ENCODE measurements around the gene DYSF. TPM values are rescaled to one million over a fixed set of nuclear protein-coding genes. Genes with fewer than 3 reads are reported as not detected.

Gene DYSF
- total and polyA plus RNA-seq, 5 donors = 36.7 to 49.4 (median 42.1) TPM

DNA sequence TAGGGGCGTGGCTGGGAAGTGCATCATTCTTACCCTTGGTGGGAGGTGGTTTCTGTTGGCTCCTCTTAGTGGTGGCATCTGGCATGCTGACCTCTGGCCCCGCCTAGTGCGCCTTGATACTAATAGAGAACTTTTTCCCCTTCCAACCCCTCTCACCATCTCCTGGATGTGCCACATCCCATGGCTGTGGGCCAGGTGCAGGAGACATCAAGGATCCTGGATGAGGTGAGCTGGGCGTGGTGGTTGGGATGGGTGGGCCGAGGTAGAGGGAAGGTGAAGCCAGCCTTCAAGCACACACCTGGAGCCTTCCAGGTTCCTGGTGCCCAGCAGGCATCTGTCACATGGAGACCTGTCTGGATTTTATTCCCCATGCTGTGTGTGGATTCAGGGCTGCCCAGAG, 149.2 kb downstream of the DYSF start:
- ATAC-seq = no peak
- no peak overlapping the region for H3K27ac ChIP-seq (ENCODE audit: low read length)
- 77% methylated on average over 5 of the region's 5 CpGs for WGBS
- no peak overlapping the region for H3K4me3 ChIP-seq (ENCODE audit: low read length)
- H3K4me1 ChIP-seq (ENCODE audit: control insufficient read depth, insufficient read depth, low read length) = peaks cover 13% of the 10 kb centered on the region
- intact Hi-C loops (cut with DNase I) = loop anchor here in 2 of 4 donors (10.0 kb wide), 3 partner anchors 58 to 542 kb away; partner anchors contain the start of gene CYP26B1 (in 1 of the 2)
- no peaks in the 10 kb centered on the region for H3K9me3 ChIP-seq (ENCODE audit: control insufficient read depth, low read length)
- DNase-seq = peak in 1 of 3 donors; percentile 41
- no peaks in the 10 kb centered on the region for H3K27me3 ChIP-seq (ENCODE audit: control insufficient read depth, insufficient read depth)

DNA sequence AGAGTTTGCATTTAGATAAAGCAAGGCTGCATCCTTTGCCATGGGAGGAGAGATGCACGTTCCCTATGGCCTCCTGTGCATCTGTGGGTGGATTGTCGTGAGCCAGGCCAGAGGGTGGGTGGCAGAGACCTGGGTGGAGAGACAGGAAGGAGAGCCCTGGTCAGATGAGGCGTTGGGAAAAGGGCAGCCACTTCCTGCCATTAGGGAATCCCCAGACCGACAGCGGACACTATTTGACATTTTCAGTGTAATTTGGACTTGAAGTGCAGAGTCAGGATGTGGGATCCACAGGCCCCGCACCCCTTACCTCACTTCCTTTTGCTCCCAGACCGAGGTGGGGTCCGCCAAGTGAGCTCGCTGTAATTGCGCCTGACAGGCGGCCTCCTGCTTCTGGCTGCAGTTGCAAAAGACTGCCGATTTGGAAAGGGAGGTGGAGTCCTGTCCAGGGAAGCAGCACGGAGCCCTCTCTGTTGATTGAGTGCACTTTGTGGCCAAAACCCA, 150.0 kb downstream of the DYSF start:
- intact Hi-C loops (cut with DNase I) = loop anchor here in 2 of 4 donors (10.0 kb wide), 3 partner anchors 59 to 541 kb away; partner anchors contain the start of gene CYP26B1 (in 1 of the 2)
- peaks cover 13% of the 10 kb centered on the region for H3K4me1 ChIP-seq (ENCODE audit: control insufficient read depth, insufficient read depth, low read length)
- peak; percentile 23 to 73 for ATAC-seq
- 37% methylated on average over 13 of the region's 13 CpGs for WGBS
- H3K9me3 ChIP-seq (ENCODE audit: control insufficient read depth, low read length) = no peaks in the 10 kb centered on the region
- no peaks in the 10 kb centered on the region for H3K27me3 ChIP-seq (ENCODE audit: control insufficient read depth, insufficient read depth)
- H3K27ac ChIP-seq (ENCODE audit: low read length) = no peak overlapping the region
- no peak overlapping the region for H3K4me3 ChIP-seq (ENCODE audit: low read length)
- DNase-seq = peak; percentile 61 to 77 (median 76)

- ATAC-seq = peak in 1 of 2 donors; percentile 18
- H3K4me1 ChIP-seq (ENCODE audit: control insufficient read depth, insufficient read depth, low read length) = peaks cover 13% of the 10 kb centered on the region
- no peaks in the 10 kb centered on the region for H3K27me3 ChIP-seq (ENCODE audit: control insufficient read depth, insufficient read depth)
- no peak overlapping the region for H3K4me3 ChIP-seq (ENCODE audit: low read length)
- peak overlapping the region; percentile 48 for H3K27ac ChIP-seq (ENCODE audit: low read length)
- peak in 1 of 3 donors; percentile 54 for DNase-seq
- H3K9me3 ChIP-seq (ENCODE audit: control insufficient read depth, low read length) = no peaks in the 10 kb centered on the region
- 66% methylated on average over 9 of the region's 9 CpGs for WGBS
- intact Hi-C loops (cut with DNase I) = loop anchor here in 2 of 4 donors (10.0 kb wide), 3 partner anchors 59 to 541 kb away; partner anchors contain the start of gene CYP26B1 (in 1 of the 2)
Observed at GRCh38 chr2:71603851-71604725, 150.7 kb downstream of the DYSF start.

- H3K27me3 ChIP-seq (ENCODE audit: control insufficient read depth, insufficient read depth) = no peaks in the 10 kb centered on the region
- peaks cover 13% of the 10 kb centered on the region for H3K4me1 ChIP-seq (ENCODE audit: control insufficient read depth, insufficient read depth, low read length)
- H3K27ac ChIP-seq (ENCODE audit: low read length) = peak overlapping the region; percentile 25
- WGBS = 62% methylated on average over 4 of the region's 4 CpGs
- ATAC-seq (peak in 1 of 2 donors; percentile 19), DNase-seq (peak in 1 of 3 donors; percentile 17)
- intact Hi-C loops (cut with DNase I) = loop anchor here in 2 of 4 donors (10.0 kb wide), 3 partner anchors 60 to 540 kb away; partner anchors contain the start of gene CYP26B1 (in 1 of the 2)
- H3K9me3 ChIP-seq (ENCODE audit: control insufficient read depth, low read length) = no peaks in the 10 kb centered on the region
- H3K4me3 ChIP-seq (ENCODE audit: low read length) = no peak overlapping the region
Observed at GRCh38 chr2:71604726-71605120, 151.4 kb downstream of the DYSF start.

GRCh38 chr2:71605173-71605641, 151.8 kb downstream of the DYSF start:
- Histone ChIP-seq H3K4me1 (ENCODE audit: control insufficient read depth, insufficient read depth, low read length) (peaks cover 13% of the 10 kb centered on the region), H3K9me3 (ENCODE audit: control insufficient read depth, low read length) (no peaks in the 10 kb centered on the region), H3K27me3 (ENCODE audit: control insufficient read depth, insufficient read depth) (no peaks in the 10 kb centered on the region), H3K27ac (ENCODE audit: low read length) (no peak overlapping the region), H3K4me3 (ENCODE audit: low read length) (no peak overlapping the region)
- intact Hi-C loops (cut with DNase I) = loop anchor here in 2 of 4 donors (10.0 kb wide), 3 partner anchors 60 to 540 kb away; partner anchors contain the start of gene CYP26B1 (in 1 of the 2)
- DNase-seq (peak in 1 of 3 donors; percentile 31), ATAC-seq (peak in 1 of 2 donors; percentile 30)
- WGBS = 64% methylated on average over 9 of the region's 9 CpGs

GRCh38 chr2:71605781-71606241, 152.4 kb downstream of the DYSF start:
- ATAC-seq = peak; percentile 15 to 53
- 74% methylated on average over 7 of the region's 7 CpGs for WGBS

DNA sequence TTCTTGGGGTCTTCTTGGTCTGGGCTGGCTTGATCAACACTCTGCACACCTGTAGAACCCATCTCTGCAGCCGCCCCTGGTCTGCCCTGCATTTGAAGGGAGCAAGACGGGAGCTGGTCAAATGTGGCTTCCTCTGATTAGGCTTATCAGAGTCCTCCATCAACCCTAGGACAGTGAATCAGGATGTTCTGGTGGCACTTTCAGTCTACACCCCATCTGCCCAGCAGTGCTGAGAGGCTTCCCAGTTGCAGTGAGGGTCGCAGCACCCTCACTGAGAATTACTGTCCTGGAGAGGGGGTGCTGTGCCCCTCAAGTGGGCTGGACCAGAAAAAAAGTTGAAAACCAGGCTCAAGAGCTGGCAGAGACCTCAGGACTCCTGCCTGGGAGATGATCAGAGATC, 152.9 kb downstream of the DYSF start:
- H3K27me3 ChIP-seq (ENCODE audit: control insufficient read depth, insufficient read depth) = no peaks in the 10 kb centered on the region
- DNase-seq (no peak), ATAC-seq (no peak)
- peaks cover 13% of the 10 kb centered on the region for H3K4me1 ChIP-seq (ENCODE audit: control insufficient read depth, insufficient read depth, low read length)
- intact Hi-C loops (cut with DNase I) = loop anchor here in 2 of 4 donors (10.0 kb wide), 3 partner anchors 61 to 539 kb away; partner anchors contain the start of gene CYP26B1 (in 1 of the 2)
- H3K27ac ChIP-seq (ENCODE audit: low read length) = no peak overlapping the region
- 93% methylated on average over 3 of the region's 3 CpGs for WGBS
- H3K9me3 ChIP-seq (ENCODE audit: control insufficient read depth, low read length) = no peaks in the 10 kb centered on the region
- H3K4me3 ChIP-seq (ENCODE audit: low read length) = no peak overlapping the region

More at GRCh38 chr2:71605781-71606241, 152.4 kb downstream of the DYSF start:
- intact Hi-C loops (cut with DNase I) = loop anchor here in 2 of 4 donors (10.0 kb wide), 3 partner anchors 61 to 539 kb away; partner anchors contain the start of gene CYP26B1 (in 1 of the 2)
- Histone ChIP-seq H3K27ac (ENCODE audit: low read length) (no peak overlapping the region), H3K4me3 (ENCODE audit: low read length) (no peak overlapping the region), H3K4me1 (ENCODE audit: control insufficient read depth, insufficient read depth, low read length) (peaks cover 13% of the 10 kb centered on the region), H3K9me3 (ENCODE audit: control insufficient read depth, low read length) (no peaks in the 10 kb centered on the region), H3K27me3 (ENCODE audit: control insufficient read depth, insufficient read depth) (no peaks in the 10 kb centered on the region)
- peak in 1 of 3 donors; percentile 66 for DNase-seq

- DNase-seq (peak in 1 of 3 donors; percentile 27), ATAC-seq (no peak)
- Histone ChIP-seq H3K4me3 (ENCODE audit: low read length) (no peak overlapping the region), H3K4me1 (ENCODE audit: control insufficient read depth, insufficient read depth, low read length) (peaks cover 13% of the 10 kb centered on the region), H3K27me3 (ENCODE audit: control insufficient read depth, insufficient read depth) (no peaks in the 10 kb centered on the region), H3K9me3 (ENCODE audit: control insufficient read depth, low read length) (no peaks in the 10 kb centered on the region), H3K27ac (ENCODE audit: low read length) (no peak overlapping the region)
- 93% methylated on average over 7 of the region's 7 CpGs for WGBS
- intact Hi-C loops (cut with DNase I) = loop anchor here in 2 of 4 donors (10.0 kb wide), 3 partner anchors 63 to 537 kb away; partner anchors contain the start of gene CYP26B1 (in 1 of the 2)
Observed at GRCh38 chr2:71607151-71607889, 154.0 kb downstream of the DYSF start.

GRCh38 chr2:71608034-71608433, 154.7 kb downstream of the DYSF start:
- intact Hi-C loops (cut with DNase I) = loop anchor here in 2 of 4 donors (10.0 kb wide), 3 partner anchors 63 to 537 kb away; partner anchors contain the start of gene CYP26B1 (in 1 of the 2)

DNA sequence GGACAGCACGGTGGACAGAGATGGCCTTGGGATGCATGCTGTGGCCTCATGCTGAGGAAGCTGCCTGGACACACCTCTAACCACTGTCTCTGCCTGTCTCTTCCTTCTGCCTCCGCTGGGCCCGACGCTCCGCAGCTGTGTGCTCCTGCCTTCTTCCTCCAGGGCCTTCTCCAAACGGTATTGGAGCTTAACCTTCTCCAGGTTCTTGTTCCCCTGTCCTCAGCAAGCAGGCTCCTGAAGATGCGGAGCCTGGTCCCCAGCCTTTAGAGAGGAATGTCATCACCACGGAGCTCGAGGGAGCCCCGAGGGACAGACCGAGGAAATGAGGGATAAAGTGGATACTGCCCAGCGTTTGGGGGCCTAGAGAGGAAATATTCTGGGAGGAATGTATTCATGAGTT, 155.1 kb downstream of the DYSF start:
- H3K27me3 ChIP-seq (ENCODE audit: control insufficient read depth, insufficient read depth) = no peaks in the 10 kb centered on the region
- DNase-seq (peak in 1 of 3 donors; percentile 17), ATAC-seq (no peak)
- intact Hi-C loops (cut with DNase I) = loop anchor here in 2 of 4 donors (10.0 kb wide), 3 partner anchors 64 to 536 kb away; partner anchors contain the start of gene CYP26B1 (in 1 of the 2)
- WGBS = 59% methylated on average over 12 of the region's 12 CpGs
- no peak overlapping the region for H3K4me3 ChIP-seq (ENCODE audit: low read length)
- peaks cover 13% of the 10 kb centered on the region for H3K4me1 ChIP-seq (ENCODE audit: control insufficient read depth, insufficient read depth, low read length)
- H3K27ac ChIP-seq (ENCODE audit: low read length) = no peak overlapping the region
- no peaks in the 10 kb centered on the region for H3K9me3 ChIP-seq (ENCODE audit: control insufficient read depth, low read length)

More at GRCh38 chr2:71608034-71608433, 154.7 kb downstream of the DYSF start:
- Histone ChIP-seq H3K27me3 (ENCODE audit: control insufficient read depth, insufficient read depth) (no peaks in the 10 kb centered on the region), H3K9me3 (ENCODE audit: control insufficient read depth, low read length) (no peaks in the 10 kb centered on the region), H3K4me3 (ENCODE audit: low read length) (no peak overlapping the region), H3K27ac (ENCODE audit: low read length) (no peak overlapping the region), H3K4me1 (ENCODE audit: control insufficient read depth, insufficient read depth, low read length) (peaks cover 13% of the 10 kb centered on the region)
- 66% methylated on average over 6 of the region's 6 CpGs for WGBS
- peak in 1 of 3 donors; percentile 12 for DNase-seq
- ATAC-seq = no peak

Data from right cardiac atrium (tissue), 5 donors.